SHP77 treated with DMSO at 0.1 percent for 48 hours (cell line): ENCODE results near the gene TP63.
"Not testable (repeated sequence)": the region's sequence is repeated elsewhere in the genome, so short reads cannot be mapped to it uniquely, and the experiment has no call there.

Source experiments
- DNase-seq: peaks from one replicate; lab custom pipeline; 2025; lab: John Stamatoyannopoulos, UW

Gene TP63

DNA sequence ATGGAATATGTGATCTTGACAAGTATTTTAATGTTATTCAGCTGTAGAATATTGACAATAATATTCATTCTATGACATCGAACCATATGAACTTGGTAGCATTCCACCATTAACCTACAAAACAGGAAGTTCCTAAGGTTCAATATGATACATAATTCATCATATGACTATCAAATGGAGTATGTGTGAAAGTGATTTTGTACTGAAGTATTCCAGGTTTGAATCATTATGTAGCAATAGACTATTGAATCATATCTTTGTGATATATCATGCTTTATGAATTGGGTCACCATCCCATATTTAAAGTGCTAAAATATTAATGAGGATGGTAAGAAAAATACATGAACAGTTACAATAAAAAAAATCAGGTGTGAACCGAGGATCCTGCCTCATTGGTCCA lies 95.1 kb downstream of the TP63 start:
- no peak for DNase-seq

DNA sequence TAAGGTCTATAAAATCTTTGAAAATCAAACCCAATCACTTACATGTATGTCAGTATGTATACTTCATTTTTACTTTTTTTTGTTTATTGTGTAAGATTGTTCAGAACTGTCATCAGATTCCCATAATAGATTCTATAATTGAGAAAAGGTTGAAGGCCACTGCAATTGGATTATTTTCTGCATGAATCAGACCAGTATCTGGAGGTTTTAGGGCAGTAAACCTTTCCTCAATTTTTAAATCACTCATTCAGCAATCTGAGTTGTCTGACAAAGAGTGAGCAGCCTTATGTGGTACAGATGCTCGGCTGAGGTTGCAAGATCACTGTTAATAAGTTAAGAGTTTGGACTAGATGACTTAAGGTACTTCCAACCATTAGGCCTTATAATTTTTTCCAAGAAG lies 96.0 kb downstream of the TP63 start:
- no peak for DNase-seq

DNA sequence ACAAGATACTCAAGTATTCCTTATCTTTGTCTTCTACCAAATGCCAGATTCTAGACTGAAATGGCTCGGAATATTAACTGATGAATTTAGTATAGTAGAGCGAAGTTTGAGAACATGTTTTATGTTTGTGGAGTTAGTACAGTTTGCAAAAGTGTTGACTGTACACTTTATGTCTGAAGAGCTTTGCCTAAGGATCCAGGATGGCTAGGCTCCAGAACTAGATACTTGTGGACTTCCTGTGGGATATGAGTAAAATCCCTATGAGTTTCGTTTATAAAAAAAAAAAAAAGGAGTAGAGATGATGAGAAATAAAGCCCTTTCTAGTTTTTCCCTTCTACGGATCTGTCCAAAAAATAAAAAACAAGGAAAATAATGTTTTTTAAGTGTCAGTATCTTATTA lies 96.7 kb downstream of the TP63 start:
- DNase-seq: no peak

DNA sequence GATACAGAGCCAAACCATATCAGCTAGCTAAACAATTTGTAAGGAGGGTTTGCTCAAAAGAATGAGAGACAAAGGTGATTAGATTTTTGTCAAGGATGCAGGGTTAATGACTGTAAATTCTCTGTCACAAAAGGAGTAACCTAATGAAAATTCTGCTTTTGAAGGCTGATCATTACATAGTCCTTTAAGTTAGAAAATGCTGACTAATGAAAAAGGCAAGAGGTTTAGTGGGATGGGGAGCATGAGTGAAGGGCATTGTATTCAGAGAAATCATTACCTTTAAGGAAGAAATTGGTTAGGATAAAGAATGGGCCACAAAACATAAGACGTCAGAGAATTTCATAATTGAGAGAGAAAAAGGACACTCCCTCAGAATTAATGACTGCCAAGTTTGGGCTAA lies 97.7 kb downstream of the TP63 start:
- DNase-seq: no peak

DNA sequence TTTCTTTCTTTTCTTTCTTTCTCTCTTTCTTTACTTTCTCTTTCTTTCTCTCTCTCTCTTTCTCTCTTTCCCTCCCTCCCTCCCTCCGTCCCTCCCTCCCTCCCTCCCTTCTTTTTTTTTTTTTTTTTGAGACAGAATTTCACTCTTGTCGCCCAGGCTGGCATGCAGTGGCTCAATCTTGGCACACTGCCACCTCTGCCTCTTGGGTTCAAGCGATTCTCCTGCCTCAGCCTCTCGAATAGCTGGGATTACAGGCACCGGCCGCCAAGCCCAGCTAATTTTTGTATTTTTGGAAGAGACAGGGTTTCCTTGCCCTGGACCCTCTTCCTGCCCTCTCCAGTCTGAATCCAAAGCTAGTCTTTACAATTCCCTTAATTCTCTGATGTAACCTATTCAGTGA lies 102.9 kb downstream of the TP63 start:
- no peak for DNase-seq

DNA sequence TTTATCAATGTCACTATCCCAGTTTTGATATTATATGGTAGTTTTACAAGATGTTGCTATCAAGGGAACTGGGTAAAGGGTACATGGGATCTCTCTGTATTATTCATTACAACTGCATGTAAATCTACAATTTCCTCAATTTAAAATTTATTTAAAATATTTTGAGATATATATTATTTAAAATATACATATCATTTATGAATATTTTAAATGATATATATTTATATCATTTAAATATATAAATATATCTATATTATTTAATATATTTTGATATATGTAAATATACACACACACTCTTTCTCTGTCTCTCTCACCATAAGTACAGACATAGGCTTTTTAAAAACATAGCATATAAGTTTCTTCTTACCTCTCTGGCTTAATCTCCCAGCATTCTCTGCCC lies 104.7 kb downstream of the TP63 start:
- no peak for DNase-seq

DNA sequence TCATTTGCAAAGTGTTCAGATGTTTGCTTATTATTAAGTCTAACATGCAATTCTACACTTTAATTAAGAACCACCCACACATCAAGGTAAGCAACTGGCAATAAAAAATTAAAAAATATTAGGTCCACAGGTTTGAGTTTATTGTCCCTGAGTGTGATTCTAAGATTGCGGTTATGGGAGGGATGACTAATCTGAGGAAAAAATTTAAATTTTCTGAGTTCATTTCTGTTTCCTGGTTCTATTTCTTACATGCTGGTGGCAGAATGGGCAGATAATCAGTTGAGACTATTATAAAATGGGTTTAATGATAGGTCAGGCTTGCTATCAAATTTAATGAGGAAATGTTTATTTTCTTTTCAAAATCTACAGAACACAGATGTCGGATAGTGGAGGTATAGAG lies 105.9 kb downstream of the TP63 start:
- no peak for DNase-seq

DNA sequence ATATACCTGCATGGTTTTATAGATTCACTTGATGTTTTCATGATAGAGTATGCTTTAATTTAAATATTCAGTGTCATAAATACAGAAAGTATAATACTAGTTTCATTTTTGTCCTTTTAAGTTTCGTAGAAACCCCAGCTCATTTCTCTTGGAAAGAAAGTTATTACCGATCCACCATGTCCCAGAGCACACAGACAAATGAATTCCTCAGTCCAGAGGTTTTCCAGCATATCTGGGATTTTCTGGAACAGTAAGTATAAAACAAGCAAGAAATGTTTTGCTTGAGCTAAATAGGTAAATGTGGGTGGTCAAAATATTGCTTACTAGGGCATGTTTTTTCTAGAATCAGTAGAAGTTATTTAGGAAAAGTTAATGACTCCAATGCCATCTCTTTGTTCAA lies 106.4 kb downstream of the TP63 start:
- DNase-seq: no peak

DNA sequence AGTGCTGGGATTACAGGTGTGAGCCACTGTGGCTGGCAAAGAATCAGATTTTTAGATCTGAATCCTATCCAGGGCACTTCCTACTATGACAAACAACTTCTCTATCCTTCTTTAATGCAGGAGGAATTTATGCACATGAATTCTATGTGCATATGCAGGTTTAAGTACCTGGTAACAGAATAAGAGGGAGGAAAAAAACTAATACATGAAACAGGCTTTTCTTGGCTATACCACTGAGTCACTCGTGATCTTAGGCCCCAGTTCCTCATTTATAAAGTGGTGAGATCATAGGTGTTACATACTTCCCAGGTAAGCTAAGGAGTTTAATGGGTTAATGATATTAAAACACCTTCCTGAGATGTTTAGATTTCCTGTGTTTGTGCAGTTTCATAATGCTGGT lies 108.2 kb downstream of the TP63 start:
- DNase-seq: no peak

DNA sequence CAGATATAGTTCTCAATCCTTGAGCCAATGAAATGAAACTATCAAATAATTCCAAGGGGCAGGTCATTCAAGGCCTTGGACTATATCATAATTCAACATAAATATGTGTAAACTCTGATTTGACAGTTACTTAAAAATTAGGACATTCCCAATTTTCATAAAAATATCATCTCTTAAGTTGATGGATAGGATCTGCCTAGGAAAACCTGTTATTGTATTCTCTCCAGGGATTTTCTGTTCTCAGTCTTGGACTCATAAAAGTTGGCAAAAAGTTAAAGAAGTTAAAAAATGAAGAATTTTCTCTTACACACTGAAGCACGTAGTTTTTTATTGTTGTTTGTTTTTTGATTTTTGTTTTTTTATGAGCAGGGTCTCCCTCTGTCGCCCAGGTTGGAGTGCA lies 109.0 kb downstream of the TP63 start:
- DNase-seq: no peak

DNA sequence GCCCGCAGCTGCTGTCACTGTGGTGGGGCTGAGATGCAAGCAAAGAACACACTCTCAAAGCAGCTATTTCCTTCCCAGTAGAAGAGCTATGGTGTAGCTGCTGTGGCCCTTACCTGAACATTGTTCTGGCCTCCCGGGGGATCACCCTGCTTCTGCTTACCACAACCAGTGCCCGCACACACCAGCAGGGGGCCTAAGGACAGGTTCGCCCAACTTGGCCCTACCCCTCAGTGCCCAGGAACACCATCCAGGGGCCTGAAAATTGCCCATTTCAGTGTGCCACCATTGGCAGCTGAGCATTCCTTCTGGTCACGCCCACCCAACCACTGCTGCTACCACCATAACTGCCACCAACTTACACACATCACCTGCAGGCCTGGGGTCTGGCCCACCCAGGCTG lies 113.0 kb downstream of the TP63 start:
- DNase-seq: no peak

DNA sequence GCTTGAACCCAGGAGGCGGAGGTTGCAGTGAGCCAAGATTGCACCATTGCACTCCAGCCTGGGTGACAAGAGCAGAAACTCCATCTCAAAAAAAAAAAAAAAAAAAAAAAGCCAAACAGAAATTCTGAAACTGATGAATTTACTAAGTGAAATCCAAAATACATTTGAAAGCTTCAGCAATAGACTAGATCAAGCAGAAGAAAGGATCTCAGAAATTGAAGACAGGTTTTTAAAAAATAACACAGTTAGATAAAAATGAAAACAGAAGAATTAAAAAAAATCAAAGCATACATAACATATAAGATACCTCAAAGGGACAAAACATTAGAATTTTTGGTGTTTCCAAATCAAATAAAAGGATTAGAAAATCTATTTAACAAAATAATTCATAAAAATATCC lies 114.4 kb downstream of the TP63 start:
- DNase-seq: no peak

DNA sequence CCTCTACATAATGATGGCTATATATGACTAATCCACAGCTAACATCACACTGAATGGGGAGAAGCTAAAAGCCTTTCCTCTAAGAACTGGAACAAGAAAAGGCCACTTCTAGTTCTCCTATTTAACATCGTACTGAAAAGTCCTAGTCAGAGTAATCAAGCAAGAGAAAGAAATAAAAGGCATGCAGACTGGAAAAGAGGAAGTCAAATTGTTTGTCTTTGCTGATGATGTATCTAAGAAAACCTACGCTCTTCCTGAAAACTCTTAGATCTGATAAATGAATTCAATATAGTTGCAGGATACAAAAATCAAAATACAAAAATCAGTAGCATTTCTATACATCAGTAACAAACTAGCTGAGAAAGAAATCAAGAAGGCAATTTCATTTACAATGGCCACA lies 116.9 kb downstream of the TP63 start:
- no peak for DNase-seq

DNA sequence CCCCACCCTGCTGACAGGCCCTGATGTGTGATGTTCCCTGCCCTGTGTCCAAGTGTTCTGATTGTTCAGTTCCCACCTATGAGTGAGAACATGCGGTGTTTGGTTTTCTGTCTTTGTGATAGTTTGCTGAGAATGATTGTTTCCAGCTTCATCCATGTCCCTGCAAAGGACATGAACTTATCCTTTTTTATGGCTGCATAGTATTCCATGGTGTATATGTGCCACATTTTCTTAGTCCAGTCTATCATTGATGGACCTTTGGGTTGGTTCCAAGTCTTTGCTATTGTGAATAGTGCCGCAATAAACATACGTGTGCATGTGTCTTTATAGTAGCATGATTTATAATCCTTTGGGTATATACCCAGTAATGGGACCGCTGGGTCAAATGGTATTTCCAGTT lies 119.8 kb downstream of the TP63 start:
- not testable (repeated sequence) for DNase-seq

DNA sequence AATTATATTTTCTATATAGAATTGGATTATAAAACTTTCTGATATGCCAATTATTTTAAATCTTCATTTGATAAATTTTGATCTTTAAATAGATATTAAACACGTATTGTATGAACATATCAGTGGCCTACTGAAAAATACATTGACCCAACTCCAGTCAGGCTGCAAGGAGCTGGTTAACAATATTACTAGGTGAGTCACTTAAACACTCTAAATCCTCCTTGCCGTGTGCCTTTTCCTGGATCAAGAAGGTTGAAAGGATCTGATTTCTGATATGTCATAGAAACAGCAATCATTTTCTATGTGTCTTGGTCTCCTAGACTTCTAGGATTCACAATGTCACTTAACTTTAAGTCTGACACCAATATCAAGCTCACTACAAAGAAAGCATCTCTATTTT lies 123.2 kb downstream of the TP63 start:
- DNase-seq: no peak

DNA sequence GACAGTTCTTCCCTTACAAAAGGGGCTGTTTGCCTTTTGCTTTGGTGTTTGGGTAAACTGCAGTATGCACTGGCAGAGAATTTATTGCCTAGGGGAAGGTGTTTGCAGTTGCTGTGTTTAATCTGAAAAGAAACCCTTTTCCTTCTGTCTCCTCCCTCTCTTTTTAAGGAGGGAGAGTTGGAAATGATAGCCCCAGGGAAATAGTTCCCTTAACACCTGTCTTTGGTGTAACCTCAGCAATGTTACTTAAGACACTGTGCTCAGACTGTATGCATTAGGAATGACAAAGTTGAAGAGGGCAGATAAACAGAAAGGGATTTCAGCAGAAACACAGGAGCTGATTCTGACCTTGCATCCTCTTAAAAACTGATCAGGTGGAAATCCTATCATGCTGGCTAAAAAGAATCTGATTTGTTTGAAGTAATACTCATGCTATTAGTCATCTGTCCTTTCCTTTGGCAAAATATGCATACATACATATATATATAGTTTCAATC lies 125.4 kb downstream of the TP63 start:
- no peak for DNase-seq

DNA sequence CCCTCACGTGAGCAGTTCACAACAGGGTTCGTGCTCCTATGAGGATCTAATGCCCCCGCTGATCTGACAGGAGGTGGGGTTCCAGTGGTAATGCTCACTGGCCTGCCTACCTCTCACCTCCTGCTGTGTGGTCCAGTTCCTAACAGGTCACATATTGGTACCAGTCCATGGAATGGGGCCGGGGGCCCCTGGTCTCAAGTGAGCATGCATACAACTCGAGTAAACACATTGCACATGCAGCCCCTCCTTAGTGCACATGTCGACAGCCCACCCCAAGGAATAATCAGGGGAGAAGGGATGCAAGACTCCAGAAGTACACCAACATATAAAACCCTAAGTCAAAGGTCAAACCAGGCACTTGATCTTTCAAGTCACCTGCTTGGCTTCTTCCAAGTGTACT lies 127.0 kb downstream of the TP63 start:
- DNase-seq: no peak

DNA sequence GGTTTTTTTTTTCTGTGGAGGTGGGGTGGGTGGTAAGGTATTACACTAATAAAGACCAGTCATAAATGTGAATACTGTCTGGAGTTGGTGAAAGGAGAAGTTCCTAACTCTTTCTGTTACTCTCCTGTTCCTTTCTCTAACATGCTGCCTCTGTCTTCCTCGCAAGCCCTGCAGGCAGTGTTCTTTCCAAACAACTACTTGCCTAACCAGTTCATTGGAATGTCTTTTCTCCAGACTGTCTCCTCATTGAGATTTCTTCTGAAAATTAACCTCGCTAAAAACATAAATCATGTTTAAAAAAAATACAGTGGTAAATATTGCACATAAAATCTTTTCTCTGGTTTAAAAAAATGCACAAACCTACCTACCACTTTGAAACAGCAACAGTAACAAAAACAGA lies 135.2 kb downstream of the TP63 start:
- DNase-seq: no peak

DNA sequence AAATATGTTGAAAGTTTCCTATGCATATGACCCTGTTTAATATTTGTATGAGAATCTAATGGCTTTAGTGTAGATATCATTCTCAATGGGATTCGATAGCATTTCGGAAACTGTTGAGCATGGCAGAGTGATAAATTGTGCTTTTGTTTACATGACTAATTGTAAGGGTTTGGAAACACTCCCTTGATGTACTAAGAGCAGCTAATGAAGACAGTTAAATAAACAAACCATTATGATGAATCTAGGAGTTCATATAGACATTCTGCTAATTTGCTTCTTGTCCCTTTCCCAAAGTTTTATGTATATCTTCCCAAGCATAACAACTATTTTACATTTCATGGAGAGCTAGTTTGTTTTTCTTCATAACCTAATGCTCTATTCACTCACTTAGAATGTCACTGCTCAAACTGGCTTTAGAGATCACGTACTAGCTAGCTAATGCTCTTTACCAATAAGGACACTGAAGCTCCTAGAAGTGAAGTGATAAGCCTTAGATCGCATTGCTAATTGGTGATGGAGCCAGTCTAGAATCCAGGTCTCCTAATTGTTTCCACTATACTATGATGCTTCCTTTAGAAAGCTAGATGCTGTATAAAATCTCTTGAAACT lies 140.8 kb downstream of the TP63 start:
- DNase-seq: no peak

DNA sequence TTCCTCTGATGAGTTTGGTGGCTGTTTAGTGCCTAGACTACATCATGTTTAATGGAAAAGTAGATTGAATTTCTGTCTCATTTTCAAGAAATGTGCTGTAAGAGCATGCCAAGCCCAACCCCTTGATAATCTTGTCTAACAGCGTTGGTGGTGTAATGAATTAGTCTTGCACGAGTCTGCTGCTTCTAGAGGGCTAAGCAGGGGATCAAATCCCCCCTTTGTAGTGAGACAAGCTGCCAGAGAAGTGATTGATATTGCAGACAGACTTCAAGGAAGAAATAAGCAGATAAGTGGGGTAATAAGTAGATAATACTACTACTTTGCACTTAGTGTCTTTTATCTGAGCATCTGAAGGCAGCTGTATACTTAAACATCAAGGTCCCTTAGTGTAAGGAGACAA lies 141.4 kb downstream of the TP63 start:
- DNase-seq: no peak

DNA sequence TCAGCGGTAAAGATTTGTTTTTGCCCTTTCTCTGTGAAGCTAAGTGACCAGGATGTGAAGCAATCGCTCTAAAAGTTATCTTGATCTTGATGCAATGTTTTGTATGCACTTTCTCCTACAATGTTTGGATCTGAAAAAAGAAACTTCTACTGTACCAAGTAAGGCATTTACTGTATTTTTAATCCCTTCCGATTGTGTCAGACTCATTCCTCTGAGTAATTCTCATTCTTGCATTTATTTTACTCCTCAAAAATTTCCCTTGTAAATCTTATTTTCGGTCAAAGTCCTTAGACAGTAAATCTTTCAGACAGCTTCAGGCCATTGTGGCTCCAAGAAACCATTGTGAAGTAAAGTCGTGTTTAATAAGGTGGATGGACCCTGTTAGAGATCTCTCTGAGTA lies 141.9 kb downstream of the TP63 start:
- no peak for DNase-seq

DNA sequence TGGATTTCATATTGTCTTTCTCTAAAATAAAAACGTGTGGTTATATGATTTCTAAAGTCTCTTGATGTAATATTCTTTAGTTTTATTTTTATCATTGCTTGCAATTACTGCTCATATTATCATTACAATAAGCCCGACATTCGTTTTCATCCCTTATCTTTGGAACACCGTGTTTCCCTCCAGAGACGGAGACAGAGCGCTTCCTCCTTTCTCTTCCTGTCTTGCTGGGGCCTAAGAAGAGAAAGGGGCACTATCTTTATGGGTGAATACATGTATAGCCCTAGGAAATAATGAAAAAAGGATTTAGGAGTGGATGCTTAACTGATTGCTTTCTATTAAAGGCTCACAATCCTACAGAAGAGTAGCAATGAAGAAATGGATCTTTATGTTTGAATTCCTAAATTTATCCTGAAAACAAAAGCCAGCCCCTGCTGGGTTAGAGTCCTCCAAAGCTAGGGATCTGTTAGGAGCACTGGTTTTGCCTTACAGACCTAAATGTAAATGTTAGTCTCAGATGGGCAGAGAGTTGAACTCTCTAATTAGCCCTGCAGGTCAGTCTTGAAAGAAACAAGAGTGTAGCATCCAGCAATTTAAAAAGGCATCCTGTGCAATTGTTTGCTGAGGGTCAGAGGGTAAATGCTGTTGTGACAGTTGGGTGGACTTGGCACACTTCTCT lies 145.1 kb downstream of the TP63 start:
- DNase-seq: no peak

DNA sequence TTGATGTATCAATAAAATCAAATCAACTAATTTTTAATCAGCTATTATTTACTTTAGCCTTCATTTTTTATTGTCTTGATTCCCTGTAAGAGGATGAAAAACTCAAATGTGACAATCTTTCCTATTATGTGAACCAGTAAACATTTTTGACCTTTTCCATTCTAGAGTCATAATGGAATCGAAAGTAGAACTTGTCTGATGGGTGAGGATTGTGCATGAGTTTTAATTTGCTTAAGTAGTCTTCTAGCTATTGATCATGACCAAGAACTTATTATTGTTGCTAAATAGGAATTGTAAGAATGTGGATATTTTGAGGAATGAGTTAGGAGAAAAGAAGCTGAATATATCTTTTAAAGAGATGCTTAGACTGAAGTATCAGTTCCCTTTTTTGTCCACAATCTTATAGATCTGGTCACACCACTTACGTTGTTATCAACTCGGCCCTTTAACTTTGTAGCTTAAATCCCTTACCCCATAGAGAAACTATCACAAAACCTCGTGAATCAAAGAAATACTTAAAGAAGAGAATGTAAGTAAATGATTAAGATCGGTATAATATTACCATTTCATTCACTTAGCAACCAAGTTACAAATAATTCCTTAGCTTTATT lies 147.3 kb downstream of the TP63 start:
- no peak for DNase-seq

DNA sequence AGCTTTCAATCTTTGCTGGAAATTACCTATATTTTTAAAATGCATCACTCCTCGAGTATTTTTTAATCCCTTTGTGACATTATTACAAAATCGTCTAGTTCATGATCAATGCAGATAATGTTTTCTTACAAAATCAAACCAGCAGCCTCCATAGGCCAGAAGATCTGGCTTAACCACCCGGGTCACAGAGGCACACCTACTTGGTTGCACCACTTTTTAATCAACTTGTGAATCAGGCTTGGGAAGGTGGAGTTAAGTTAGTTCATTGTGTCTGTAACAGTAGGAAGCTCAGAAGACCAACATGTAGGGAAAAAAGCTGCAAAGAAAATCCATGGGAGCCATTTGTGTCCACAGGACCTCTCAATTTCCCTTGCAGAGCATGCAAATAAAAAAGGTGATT lies 148.0 kb downstream of the TP63 start:
- no peak for DNase-seq
